ENCODE results near the gene SMCO2.

The SMCO2 gene

GRCh38 chr12:27472604-27473003 is 26.1 kb downstream of the SMCO2 start:
- TF ChIP-seq, protein P1, sequence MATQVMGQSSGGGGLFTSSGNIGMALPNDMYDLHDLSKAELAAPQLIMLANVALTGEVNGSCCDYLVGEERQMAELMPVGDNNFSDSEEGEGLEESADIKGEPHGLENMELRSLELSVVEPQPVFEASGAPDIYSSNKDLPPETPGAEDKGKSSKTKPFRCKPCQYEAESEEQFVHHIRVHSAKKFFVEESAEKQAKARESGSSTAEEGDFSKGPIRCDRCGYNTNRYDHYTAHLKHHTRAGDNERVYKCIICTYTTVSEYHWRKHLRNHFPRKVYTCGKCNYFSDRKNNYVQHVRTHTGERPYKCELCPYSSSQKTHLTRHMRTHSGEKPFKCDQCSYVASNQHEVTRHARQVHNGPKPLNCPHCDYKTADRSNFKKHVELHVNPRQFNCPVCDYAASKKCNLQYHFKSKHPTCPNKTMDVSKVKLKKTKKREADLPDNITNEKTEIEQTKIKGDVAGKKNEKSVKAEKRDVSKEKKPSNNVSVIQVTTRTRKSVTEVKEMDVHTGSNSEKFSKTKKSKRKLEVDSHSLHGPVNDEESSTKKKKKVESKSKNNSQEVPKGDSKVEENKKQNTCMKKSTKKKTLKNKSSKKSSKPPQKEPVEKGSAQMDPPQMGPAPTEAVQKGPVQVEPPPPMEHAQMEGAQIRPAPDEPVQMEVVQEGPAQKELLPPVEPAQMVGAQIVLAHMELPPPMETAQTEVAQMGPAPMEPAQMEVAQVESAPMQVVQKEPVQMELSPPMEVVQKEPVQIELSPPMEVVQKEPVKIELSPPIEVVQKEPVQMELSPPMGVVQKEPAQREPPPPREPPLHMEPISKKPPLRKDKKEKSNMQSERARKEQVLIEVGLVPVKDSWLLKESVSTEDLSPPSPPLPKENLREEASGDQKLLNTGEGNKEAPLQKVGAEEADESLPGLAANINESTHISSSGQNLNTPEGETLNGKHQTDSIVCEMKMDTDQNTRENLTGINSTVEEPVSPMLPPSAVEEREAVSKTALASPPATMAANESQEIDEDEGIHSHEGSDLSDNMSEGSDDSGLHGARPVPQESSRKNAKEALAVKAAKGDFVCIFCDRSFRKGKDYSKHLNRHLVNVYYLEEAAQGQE (IDR thresholded peaks at IDR 0.05; ENCODE audit: low read depth): no peak
- no peak for TF ChIP-seq NFIC (IDR thresholded peaks at IDR 0.05)

GRCh38 chr12:27474344-27474743 is 27.8 kb downstream of the SMCO2 start:
- TF ChIP-seq EP300 (IDR thresholded peaks at IDR 0.05; ENCODE audit: borderline replicate concordance) (no peak), RAD21 (IDR thresholded peaks at IDR 0.05; ENCODE audit: low read depth) (no peak), EGR1 (IDR thresholded peaks at IDR 0.05) (no peak), YY1 (IDR thresholded peaks at IDR 0.05; ENCODE audit: low read depth) (no peak), ZBTB7A (IDR thresholded peaks at IDR 0.05; ENCODE audit: low read depth) (no peak), TCF12 (IDR thresholded peaks at IDR 0.05; ENCODE audit: low read depth) (no peak)
- TF ChIP-seq, protein P2, sequence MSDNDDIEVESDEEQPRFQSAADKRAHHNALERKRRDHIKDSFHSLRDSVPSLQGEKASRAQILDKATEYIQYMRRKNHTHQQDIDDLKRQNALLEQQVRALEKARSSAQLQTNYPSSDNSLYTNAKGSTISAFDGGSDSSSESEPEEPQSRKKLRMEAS (IDR thresholded peaks at IDR 0.05): no peak

GRCh38 chr12:27477049-27477448 is 30.5 kb downstream of the SMCO2 start:
- no peak for TF ChIP-seq CREB1 (IDR thresholded peaks at IDR 0.05; ENCODE audit: low read depth)
- TF ChIP-seq EGR1 (IDR thresholded peaks at IDR 0.05): no peak
- TF ChIP-seq, protein P3, sequence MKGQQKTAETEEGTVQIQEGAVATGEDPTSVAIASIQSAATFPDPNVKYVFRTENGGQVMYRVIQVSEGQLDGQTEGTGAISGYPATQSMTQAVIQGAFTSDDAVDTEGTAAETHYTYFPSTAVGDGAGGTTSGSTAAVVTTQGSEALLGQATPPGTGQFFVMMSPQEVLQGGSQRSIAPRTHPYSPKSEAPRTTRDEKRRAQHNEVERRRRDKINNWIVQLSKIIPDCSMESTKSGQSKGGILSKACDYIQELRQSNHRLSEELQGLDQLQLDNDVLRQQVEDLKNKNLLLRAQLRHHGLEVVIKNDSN (IDR thresholded peaks at IDR 0.05): no peak
- no peak for TF ChIP-seq FOXM1 (IDR thresholded peaks at IDR 0.05; ENCODE audit: borderline replicate concordance, low read depth)
- TF ChIP-seq, protein P1 (IDR thresholded peaks at IDR 0.05; ENCODE audit: low read depth): no peak
- TF ChIP-seq EP300 (IDR thresholded peaks at IDR 0.05; ENCODE audit: borderline replicate concordance): no peak
- TF ChIP-seq TAF1 (IDR thresholded peaks at IDR 0.05; ENCODE audit: low read depth): no peak
- TF ChIP-seq YY1 (IDR thresholded peaks at IDR 0.05; ENCODE audit: low read depth): no peak
- no peak for TF ChIP-seq CEBPB (IDR thresholded peaks at IDR 0.05)
- TF ChIP-seq ZBTB7A (IDR thresholded peaks at IDR 0.05; ENCODE audit: low read depth): no peak
- TF ChIP-seq TCF12 (IDR thresholded peaks at IDR 0.05; ENCODE audit: low read depth): no peak
- TF ChIP-seq TEAD4 (IDR thresholded peaks at IDR 0.05): no peak
- TF ChIP-seq NFIC (IDR thresholded peaks at IDR 0.05): no peak
- TF ChIP-seq, protein P2 (IDR thresholded peaks at IDR 0.05): no peak
- TF ChIP-seq RAD21 (IDR thresholded peaks at IDR 0.05; ENCODE audit: low read depth): no peak

- TF ChIP-seq YY1 (IDR thresholded peaks at IDR 0.05; ENCODE audit: low read depth) (no peak), TAF1 (IDR thresholded peaks at IDR 0.05; ENCODE audit: low read depth) (no peak), FOXM1 (IDR thresholded peaks at IDR 0.05; ENCODE audit: borderline replicate concordance, low read depth) (no peak), EGR1 (IDR thresholded peaks at IDR 0.05) (no peak), CREB1 (IDR thresholded peaks at IDR 0.05; ENCODE audit: low read depth) (no peak), ZBTB7A (IDR thresholded peaks at IDR 0.05; ENCODE audit: low read depth) (no peak), TEAD4 (IDR thresholded peaks at IDR 0.05) (no peak)
- TF ChIP-seq, protein P1 (IDR thresholded peaks at IDR 0.05; ENCODE audit: low read depth): no peak
- TF ChIP-seq, protein P3 (IDR thresholded peaks at IDR 0.05): no peak
These were observed 32.4 kb downstream of the SMCO2 start for GRCh38 chr12:27478949-27479348.

- TF ChIP-seq YY1 (IDR thresholded peaks at IDR 0.05; ENCODE audit: low read depth): no peak
- TF ChIP-seq TEAD4 (IDR thresholded peaks at IDR 0.05): no peak
- no peak for TF ChIP-seq CREB1 (IDR thresholded peaks at IDR 0.05; ENCODE audit: low read depth)
- TF ChIP-seq EP300 (IDR thresholded peaks at IDR 0.05; ENCODE audit: borderline replicate concordance): no peak
- no peak for TF ChIP-seq RAD21 (IDR thresholded peaks at IDR 0.05; ENCODE audit: low read depth)
These were observed 33.5 kb downstream of the SMCO2 start for GRCh38 chr12:27480016-27480415.
